22Rv1 (cell line): Measurements from ENCODE around the gene TTC28.

ENCODE experiments used
- H3K27ac ChIP-seq: fragments of 450-650 bp; 2 replicates; pipeline ENCODE4 v1.5.1; 2017
- ZFX ChIP-seq: fragments of 450-650 bp; IDR thresholded peaks from 2 replicates; pipeline ENCODE4 v1.6.1; 2017; ENCODE audit warnings: antibody characterized with exemption, borderline replicate concordance
- TF ChIP-seq, protein P1 (sequence below): fragments of 450-650 bp; IDR thresholded peaks from 2 replicates; pipeline ENCODE4 v1.5.1; 2017; ENCODE audit warnings: mild to moderate bottlenecking

Gene TTC28

GRCh38 chr22:28185130-28185529 is 494.5 kb downstream of the TTC28 start:
- no peak overlapping the region for H3K27ac ChIP-seq
- TF ChIP-seq, protein P1, sequence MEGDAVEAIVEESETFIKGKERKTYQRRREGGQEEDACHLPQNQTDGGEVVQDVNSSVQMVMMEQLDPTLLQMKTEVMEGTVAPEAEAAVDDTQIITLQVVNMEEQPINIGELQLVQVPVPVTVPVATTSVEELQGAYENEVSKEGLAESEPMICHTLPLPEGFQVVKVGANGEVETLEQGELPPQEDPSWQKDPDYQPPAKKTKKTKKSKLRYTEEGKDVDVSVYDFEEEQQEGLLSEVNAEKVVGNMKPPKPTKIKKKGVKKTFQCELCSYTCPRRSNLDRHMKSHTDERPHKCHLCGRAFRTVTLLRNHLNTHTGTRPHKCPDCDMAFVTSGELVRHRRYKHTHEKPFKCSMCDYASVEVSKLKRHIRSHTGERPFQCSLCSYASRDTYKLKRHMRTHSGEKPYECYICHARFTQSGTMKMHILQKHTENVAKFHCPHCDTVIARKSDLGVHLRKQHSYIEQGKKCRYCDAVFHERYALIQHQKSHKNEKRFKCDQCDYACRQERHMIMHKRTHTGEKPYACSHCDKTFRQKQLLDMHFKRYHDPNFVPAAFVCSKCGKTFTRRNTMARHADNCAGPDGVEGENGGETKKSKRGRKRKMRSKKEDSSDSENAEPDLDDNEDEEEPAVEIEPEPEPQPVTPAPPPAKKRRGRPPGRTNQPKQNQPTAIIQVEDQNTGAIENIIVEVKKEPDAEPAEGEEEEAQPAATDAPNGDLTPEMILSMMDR: no peak
- TF ChIP-seq ZFX: no peak

GRCh38 chr22:28183078-28183860 is 496.4 kb downstream of the TTC28 start:
- no peak for TF ChIP-seq ZFX
- TF ChIP-seq, protein P1: no peak

DNA sequence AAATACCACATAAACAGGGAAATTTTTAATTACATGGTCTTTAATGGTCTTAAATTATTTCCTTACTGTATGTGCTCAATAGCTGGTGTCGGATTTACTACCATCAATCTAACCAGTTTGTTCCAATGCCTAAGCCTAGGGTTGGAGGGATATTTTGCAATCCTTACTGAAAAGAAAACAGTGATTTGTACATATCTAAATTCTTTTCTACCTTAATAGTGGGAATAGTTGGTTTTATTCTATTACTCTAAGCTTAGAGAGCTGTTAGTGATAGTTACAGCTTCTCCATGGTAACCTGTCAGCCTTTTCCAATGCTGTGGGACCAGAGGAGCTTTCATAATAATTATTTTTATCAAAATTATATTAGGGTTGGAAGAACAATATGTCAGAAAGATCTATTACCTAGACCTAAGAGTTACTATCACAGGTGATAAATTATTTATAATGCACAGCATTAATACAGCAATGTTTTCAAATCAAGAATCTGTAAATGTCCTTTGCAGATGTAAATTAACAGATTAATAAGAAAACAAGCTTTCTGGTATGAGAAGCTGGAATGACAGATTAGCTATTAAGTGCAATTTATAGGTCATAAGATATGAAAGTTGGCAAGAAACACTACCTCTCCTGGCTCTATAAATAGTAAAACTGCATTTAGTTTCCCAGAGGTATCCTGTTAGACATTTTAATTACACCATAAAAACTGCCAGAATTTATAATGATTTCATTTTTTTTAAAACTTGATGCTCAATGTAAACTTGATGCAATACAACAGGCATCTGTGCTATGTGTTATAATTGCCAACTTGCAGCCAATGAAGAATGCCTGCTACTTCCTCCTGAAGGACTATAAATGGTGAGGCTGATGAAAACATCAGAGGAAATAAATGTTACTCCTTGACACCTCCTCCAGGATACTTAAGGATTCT is 498.6 kb downstream of the TTC28 start:
- H3K27ac ChIP-seq: no peak overlapping the region
- TF ChIP-seq, protein P1: no peak
- TF ChIP-seq ZFX: no peak

More at GRCh38 chr22:28183078-28183860, 496.4 kb downstream of the TTC28 start:
- no peak overlapping the region for H3K27ac ChIP-seq

DNA sequence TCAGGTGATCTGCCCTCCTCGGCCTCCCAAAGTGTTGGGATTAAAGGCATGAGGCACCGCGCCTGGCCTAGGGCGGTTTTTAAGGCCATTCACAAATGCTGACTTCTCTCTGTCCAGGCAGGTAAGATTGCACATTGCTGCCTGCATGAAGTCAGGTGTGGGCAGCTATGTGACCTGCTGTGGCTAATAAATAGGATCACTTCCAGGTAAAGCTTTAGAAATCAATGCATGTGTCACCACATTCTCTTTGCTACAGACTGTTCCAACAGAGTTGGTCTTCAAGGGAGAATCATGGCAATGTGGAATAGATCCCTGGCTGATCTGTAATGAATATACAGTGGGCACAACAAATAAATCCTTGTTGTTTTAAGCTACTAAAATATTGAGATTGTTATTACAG is 500.2 kb downstream of the TTC28 start:
- H3K27ac ChIP-seq: no peak overlapping the region
- TF ChIP-seq ZFX: no peak
- TF ChIP-seq, protein P1: no peak

DNA sequence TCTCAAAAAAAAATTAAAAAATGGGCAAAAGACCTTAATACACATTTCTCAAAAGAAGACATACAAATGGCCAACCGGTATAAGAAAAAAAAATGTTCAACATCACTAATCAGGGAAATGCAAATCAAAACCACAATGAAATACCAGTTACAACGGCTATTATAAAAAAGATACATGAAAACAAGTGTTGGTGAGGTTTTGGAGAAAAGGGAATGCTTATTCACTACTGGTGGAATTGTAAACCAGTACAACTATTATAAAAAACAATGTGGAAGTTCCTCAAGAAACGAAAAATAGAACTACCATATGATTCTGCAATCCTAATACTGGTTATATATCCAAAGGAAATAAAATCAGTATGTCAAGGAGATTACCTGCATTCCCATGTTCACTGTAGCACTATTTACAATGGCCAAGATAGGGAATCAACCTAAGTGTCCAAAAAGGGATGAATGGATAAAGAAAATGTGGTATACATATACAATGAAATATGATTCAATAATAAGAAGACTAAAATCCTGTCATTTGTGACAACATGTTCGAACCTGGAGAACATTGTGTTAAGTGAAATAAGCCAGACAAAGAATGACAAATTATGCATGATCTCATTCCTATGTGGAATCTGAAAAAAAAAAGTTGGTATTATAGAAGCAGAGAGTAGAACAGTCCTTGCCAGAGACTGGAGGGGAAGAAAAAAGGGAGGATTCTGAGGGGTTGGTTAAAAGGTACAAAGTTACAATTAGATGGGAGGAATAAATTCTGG is 503.7 kb downstream of the TTC28 start:
- TF ChIP-seq ZFX: no peak
- TF ChIP-seq, protein P1: no peak
- H3K27ac ChIP-seq: no peak overlapping the region

GRCh38 chr22:28174509-28174908 is 505.1 kb downstream of the TTC28 start:
- no peak for TF ChIP-seq ZFX
- no peak overlapping the region for H3K27ac ChIP-seq

DNA sequence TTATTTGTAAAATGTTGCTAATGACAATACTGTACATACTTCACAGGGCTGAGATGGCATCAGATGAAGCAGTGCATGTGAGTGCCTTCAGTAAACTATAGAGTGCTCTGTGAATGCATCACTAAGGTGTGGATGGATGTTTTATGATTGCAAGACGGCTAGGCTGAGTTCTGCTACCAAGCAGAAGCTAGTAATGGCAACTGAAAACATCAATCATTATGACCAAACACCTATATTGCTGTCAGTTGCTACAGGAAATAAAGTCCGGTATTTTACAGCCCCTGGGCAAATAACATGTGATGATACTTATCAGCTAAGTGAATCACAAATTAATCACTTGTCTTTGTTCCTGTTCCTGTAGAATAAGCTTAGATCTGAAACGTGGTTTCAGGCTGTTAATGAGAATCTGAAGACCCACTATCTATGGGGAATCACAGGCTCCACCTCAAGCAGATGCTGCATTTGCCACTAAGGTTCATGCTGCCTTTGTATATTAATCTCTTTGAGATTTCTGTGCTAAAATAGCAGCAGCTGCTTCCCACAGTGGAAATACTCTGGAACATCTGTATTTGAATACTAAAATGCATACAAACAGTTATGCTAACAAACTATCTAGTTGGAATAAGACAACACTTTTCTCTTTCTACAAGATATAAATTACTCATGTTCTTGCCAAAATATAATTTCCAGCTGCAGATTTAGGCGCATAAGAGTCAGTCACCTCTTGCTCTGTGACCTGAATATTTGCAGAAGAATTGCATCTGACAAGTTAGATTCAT is 506.6 kb downstream of the TTC28 start:
- no peak overlapping the region for H3K27ac ChIP-seq
- no peak for TF ChIP-seq ZFX
- TF ChIP-seq, protein P1: no peak
